GM18499 (cell line): Measurements from ENCODE around the gene USH1C.

Experiments
- ATAC-seq: cut with Tn5 transposase; IDR thresholded peaks from one replicate; pipeline ENCODE4 v1.9.1; 2021; ENCODE audit warnings: moderate number of reproducible peaks; ENCODE audit not compliant: insufficient read depth, unreplicated experiment

The USH1C gene

DNA sequence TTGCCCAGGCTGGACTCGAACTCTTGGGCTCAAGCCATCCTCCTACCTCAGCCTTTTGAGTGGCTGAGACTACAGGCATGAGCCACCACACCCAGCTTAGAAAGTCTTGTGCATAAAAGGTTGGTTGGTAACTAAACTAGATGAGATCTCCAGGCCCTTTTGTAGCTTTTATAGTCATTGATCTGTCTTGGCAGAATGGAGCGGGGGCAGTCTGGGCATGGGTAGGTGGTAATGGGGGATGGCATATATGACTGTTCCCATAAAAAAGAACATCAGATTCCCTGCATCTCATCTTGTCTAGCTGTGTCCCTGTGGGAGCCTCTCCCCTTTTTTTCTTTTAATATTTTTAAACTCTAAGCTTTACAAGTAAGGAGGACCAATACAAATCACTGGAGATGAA lies 97.7 kb downstream of the USH1C start:
- no peak for ATAC-seq

GRCh38 chr11:17445240-17445795 lies 98.9 kb downstream of the USH1C start:
- ATAC-seq, result no peak

- no peak for ATAC-seq
Observed at GRCh38 chr11:17443926-17444690, 100.1 kb downstream of the USH1C start.
